ENCODE results near the gene MAPRE2.
A peak's percentile ranks its signal among the peaks of the same experiment; 100 is the strongest.

The MAPRE2 gene

DNA sequence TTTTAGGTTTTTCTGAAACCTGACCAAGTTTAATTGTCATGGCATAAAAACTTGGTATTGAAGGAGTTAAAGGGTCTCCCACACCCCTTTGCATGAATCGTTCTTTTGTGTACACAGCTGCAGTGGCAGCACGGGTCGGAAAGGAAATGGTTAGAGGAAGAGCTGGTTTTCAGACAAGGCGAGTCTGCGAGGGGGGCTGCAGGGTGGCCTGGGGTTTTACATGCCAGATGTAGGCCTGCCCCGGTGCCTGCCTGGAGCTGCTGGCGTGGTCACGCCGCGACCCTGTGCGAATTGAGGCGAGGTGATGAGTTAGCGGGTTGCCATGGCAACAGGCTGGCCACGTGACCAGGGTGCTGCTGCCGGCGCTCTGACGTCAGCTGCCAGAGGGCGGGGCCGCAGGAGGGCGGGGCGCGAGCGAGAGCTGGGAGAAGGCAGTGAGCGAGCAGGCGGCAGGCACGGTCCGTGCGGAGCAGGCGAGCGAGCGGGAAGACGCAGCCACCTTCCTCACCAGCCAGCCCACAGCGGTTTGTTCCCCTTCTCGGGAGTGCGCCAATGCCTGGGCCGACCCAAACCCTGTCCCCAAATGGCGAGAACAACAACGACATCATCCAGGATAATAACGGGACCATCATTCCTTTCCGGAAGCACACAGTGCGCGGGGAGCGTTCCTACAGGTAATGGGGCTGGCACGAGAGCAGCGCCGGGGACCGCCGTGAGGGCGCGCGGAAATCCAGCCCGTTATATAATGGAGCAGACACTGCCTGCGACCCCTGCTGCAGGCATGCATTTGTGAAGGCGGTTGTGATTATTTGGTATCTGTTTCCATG is at the start of gene MAPRE2:
TSS of gene MAPRE2 (plus strand) at position 426 of the 827 bp plus-strand sequence. CDS start at position 553, 127 bp downstream.
- peak; percentile 99 for DNase-seq (ENCODE audit: low read depth)

DNA sequence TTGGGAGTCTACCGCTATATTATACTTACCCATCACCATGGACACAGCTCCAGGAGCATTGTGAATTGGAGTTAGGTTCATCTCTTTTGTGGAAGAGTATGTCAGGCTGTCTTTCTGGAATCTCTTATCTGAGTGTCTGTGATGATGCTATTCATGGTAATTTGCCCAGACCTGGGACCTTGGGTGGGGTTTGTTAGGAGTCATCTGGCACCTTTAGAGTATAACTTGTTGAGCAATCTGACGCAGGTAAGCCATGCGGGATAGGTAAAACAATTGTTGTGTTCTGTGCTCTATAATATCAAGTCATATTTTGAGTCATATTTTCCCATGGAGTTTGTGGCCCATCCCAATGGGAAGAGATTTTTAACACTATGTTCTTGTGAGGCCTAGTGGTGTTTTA is 49.7 kb upstream of the MAPRE2 start:
- DNase-seq (ENCODE audit: low read depth): no peak

DNA sequence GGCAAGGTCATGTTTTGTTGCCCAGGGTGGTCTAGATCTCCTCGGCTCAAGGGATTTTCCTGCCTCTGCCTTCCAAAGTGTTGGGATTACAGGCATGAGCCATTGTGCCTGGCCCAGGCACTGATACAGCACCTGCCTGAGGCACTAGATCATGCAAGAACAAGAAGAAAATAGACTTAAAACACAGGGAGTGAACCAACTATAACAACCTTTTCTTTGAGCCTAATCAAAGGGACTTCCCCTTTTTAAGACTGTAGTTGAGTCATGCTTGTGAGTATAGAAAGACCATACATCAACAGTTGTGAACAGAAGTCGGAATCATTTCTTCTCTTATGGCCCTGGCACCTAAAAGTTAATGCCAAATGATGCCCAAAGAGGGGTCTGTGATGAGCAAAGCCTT is 47.9 kb upstream of the MAPRE2 start:
- DNase-seq (ENCODE audit: low read depth): no peak

DNA sequence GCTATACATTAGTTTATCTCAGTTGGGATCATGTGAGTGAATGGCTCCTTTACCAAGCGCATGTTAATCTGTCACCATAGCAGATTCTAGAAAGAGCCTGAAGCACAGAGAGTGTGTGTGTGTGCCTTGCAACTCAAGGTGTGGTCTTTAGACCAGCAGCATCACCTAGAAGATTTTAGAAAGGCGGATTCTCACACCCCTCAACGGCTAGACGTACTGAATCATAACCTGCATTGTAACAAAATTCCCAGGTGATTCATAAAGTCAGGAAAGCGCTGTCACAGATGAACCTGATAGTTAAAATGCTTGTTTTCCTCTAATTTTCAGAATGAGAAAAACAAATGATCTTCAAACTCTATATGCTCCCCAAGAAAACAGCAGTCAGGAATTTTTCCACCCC is 45.5 kb upstream of the MAPRE2 start:
- no peak for DNase-seq (ENCODE audit: low read depth)

DNA sequence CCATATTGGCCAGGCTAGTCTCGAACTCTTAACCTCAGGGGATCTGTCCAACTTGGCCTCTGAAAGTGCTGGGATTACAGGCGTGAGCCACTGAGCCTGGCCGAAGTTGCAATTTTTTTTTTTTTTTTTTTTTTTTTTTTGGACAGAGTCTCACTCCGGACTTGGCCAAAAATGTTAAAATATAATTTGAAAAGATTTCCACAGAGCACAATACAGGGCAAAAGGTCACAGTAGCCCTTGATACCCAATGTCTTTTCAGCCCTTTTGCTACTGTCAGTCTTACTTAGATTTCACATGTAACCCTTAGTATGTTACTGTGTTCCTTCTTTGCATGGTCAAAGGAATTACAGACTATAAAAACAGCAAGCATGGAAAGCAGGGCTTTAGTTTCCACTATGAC is 42.6 kb upstream of the MAPRE2 start:
- no peak for DNase-seq (ENCODE audit: low read depth)

DNA sequence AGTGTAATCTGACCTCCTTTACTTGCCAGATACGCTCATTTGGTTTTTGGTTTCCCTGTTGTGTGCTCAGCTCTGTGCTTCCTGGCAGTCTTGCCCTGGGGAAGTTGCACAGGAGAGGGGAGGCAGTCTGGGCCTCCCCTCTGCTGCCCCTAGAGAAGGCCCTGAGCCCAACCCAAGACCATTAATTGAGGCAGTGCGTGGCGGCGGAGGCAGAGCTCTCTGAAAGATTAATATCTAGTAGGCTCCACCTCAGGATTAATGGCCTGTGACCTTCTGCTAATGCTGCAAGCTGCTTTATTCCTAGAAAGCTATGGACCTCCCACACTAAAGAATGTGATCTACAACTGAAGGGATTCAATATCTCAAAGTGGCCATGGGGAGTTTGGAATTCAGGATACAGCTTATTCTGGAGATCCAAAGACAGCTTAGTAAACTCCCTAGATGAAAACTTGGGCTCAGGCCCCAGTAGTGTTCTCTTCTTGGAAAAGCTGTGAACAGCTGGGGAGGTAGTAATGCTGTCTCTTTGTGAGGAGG is 41.4 kb upstream of the MAPRE2 start:
- no peak for DNase-seq (ENCODE audit: low read depth)

DNA sequence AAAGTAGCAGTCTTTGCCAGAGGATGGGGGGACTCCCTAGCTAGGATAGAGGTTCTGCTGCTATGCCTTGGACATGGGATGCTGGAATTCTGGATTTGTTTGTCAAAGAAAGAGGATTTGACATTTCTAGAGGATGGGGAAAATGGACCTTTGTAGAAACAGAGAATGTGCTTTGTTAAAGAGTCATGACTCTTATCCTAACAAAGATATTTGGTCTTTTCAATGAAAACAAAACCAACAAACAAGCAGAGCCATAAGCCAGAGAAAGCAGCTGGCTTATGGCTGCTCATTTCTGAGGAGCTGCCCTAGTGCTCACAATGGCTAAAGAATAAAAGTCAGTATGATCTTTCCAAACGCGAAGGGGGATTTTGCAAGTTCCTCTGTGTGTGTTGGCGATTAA is 40.8 kb upstream of the MAPRE2 start:
- DNase-seq (ENCODE audit: low read depth): no peak

DNA sequence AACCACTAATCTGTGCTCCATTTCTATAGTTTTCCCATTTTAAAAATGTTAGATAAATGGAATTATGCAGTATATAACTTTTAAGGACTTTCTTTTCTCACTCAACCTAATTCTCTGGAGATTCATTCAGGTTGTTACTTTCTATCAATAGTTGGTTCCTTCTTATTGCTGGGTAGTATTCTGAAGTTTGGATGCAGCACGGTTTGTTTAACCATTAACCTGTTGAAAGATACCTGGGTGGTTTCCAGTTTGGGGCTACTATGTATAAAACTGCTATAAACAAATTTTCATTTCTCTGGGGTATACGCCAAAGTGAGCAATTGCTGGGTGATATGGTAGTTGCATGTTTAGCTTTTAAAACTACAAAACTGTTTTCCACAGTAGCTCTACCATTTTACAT is 39.1 kb upstream of the MAPRE2 start:
- no peak for DNase-seq (ENCODE audit: low read depth)

DNA sequence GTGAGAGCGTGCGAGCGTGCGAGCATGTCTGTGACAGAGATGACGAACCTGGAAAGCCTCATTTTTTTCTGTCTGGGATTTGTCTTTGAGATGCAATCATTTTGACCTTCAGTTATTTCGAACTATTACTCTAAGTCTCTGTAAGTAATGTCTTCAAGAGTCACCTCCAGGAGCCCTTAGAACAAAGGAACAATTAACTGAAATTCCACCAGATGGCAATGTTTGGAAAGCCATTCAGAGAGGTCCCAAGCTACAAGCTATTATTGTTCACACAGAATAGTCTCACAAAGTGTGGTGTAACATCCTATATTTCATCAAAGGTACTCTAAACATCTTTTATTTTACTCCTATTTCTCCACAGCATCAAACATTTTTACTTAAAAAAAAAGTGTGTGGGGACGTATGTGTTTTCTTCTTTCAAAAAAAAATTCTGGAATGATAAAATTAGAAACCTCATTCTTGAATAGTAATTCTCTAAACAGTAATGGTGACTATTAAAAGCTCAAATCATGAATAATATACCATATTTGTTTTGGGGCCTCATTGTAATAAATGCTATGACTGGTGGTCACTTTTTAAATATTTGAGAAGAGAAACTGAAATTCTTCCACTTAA is 35.1 kb upstream of the MAPRE2 start:
- no peak for DNase-seq (ENCODE audit: low read depth)

DNA sequence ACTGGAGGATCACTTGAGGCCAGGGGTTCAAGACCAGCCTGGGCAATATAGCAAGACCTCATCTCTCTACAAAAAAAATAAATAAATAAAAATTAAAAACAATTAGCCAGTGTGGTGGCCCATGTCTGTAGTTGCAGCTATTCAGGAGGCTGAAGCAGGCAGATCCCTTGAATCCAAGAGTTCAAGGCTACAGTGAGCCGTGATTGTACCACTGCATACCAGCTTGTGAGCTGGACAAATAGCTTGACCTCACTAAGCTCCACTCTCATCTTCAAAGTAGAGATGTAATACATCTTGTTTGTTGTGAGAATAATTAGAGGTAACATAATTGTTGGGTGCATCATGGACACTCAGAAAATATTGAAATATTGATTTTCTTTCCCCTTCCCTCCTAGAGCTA is 31.1 kb upstream of the MAPRE2 start:
- DNase-seq (ENCODE audit: low read depth): no peak

DNA sequence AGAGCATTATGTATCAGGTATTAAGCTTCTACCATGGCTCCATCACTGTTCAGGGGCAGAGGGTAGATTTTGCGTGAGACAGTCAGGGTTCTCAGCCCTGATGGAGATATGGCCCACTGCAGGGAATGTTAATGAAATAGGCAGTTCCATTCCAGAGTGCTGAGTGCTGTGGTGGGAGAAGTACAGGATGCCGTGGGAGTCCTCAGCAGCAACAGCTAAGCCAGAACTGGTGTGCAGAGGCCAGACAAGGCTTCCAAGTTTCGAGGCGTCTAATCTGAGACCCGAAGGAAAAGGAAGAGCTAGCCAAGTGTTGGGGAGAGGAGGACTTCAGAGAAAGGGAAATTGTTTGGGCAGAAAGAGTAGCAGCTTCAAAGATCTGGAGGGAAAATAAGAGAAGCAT is 30.2 kb upstream of the MAPRE2 start:
- DNase-seq (ENCODE audit: low read depth): no peak

DNA sequence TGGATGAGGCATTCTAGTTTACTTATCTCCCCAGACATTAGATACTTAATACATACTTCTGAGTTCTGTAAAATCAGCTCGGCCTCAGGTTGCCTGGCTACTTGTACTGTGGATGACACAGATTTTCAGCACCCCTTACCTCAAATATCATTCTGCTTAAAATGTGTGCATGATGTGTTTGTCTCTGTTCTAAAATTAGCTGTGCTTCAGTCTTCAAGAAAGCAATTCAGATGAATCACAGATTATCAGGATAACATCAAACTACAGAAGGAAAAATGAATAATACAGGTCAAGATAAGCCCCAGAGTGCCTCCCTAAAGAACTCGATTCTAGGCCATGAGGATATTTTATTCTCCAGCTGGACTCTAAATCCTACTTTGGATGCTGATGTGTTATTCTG is 21.3 kb upstream of the MAPRE2 start:
- DNase-seq (ENCODE audit: low read depth): no peak

DNA sequence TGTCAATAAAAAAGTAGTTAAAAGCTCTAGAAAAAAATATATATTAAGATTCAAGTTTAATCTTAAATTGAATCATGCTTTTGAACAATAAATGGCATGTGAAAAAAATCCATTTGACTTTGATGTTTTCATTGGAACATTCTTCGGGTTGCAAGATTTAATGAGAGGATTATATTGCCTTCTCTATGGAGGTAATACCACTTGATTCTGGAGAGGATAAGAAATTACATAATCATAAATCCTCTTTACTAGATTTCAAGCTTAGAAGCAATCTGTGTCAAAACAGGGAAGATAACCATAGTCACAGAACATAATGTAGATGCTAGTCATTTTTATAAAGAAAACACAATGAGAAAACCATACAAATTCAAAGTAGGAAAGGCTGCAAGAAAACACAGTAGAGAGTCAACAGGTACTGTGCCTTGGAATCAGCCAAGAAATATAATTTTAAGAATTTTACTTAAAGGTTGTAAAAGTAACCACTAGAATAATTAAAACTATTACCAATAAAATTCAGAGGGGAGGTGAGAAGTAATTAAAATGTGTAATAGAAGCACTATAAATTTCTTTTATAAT is 18.7 kb upstream of the MAPRE2 start:
- no peak for DNase-seq (ENCODE audit: low read depth)

DNA sequence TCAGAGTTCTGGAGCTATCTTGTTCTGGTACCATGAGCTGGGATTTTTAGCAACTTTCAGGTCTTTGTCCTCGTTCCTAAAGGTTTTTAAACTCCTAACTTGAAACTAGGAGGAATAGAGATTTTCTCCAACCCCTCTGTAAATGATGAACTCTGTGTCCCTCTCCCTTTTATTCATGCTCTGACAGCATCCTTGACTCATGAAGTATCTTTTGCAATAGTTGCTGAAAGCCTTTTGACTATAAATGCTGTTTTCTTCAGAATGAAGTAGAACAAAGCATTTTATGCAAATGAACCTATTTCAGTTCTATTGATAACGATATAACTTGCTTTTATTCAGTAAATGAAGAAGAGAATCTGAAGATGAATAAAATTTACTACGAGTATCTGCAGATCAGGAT is 17.0 kb upstream of the MAPRE2 start:
- no peak for DNase-seq (ENCODE audit: low read depth)

DNA sequence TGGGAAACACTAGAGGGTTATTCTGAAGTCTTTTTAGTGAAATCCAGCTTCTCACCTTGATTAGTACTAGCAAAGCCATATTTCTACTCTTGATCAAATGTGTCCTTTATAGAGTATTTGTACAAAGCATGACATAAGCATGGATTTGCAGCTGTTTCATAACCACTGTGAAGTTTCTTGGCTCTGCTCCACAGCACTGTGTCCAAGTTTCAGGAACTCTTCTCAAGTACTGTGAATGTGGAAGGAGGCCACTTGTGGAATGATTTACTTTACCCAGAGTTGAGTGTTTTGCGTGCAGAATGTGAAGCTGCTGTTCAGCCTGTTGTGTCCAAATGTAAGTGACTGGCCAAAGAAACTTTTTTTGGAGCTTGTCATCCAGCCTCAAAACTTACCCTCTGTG is 16.2 kb upstream of the MAPRE2 start:
- DNase-seq (ENCODE audit: low read depth): no peak

DNA sequence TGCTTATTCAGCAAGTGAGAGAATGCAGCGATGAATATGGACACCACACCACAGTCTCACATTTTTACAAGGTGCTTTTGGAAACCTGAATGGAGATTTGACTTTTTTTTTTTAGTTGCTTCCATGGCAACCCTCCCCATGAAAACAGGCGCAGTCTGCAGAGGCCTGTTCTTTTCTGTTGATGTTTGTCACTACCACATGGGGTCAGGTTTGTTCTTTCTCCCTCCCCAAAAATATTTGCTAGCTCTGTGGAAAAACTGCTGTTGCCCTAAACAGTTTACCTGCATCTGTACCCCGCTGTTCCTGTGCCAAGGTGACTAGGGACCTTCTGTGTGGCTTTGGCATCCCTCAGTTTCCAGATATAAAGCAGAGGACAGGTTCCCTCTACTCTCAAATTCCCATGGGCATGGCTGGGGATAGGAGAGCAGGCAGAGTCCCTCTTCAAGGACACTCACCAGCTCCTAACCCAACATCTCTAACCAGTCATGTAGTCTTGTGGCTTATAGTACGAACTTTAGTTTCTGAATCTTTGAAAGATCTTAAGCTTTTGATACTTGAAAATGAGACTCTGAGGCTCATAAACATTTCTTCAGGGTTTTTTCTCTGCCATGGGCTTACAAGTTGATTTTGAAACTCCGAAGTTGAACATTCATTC is 14.7 kb upstream of the MAPRE2 start:
- no peak for DNase-seq (ENCODE audit: low read depth)

DNA sequence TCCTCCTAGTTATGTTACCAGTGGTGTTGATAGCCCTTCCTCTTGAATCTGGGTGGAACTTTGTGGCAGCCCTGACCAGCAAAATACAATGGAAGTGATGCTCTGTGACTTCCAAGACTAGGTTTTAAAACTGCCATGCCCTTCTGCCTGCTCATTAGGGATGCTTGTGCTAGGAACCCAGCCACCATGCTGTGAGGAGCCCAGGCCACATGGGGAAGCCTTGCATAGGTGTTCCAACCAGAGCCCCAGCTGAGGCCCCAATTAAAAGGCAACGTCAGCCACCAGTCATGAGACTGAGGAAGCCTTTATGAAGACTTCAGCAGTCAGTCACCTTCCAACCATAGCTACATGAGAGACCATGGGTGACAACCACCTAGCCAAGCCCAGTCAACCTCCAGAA is 14.0 kb upstream of the MAPRE2 start:
- DNase-seq (ENCODE audit: low read depth): no peak

DNA sequence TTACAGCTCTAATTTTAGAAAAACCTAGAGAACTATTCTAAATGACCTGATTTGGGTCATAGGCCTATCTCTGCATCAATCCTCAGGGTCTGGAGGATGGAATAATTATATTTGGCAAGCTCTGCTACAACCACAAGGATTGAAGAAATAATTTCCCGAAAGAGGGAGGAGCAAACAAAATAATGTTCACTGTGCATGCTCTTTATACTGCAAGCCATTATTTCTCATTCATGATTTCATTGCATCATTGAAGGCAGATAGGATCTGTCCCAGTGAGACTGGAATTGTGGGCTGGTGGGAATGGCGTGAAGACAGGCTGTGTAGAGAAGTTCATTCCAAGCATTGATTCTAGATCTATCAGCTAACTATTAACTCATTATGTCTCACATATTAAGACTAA is 12.7 kb upstream of the MAPRE2 start:
- DNase-seq (ENCODE audit: low read depth): no peak

DNA sequence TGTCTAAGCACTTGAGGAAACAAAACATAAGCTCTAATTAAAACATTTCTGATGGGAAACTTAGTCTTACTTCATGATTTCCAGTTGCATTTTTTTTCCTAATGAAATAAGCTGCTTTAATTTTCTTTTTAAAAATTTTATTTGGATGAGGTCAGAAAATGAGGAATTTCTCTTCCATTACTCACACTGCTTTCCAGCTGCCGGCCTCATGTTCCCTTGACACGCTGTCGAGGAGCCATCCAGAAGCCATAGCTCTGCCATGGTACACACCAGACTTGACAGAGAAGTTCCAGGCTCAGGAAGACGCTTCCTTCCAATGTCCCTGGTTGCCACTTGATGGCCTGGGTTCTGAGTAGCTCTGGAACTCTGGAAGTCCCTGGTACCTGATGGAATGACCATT is 12.1 kb upstream of the MAPRE2 start:
- no peak for DNase-seq (ENCODE audit: low read depth)

DNA sequence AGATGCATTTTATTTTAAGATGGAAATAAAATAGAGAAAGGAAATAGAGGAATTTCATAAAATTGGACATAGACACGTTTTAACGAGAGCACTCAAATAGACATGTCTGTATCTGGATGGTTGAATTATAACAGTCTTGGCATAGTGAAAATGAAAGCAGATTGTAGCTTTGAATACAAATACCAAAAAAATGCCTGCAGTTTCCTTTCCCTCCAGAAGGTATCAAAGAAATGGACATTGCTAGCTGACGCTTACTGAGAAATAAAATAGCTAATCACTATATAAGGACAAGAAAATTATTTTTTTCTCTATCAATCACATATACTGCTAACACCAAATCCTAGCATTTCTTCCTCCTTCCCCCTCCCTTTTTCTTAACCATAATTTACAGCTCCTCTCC is 11.4 kb upstream of the MAPRE2 start:
- DNase-seq (ENCODE audit: low read depth): no peak

DNA sequence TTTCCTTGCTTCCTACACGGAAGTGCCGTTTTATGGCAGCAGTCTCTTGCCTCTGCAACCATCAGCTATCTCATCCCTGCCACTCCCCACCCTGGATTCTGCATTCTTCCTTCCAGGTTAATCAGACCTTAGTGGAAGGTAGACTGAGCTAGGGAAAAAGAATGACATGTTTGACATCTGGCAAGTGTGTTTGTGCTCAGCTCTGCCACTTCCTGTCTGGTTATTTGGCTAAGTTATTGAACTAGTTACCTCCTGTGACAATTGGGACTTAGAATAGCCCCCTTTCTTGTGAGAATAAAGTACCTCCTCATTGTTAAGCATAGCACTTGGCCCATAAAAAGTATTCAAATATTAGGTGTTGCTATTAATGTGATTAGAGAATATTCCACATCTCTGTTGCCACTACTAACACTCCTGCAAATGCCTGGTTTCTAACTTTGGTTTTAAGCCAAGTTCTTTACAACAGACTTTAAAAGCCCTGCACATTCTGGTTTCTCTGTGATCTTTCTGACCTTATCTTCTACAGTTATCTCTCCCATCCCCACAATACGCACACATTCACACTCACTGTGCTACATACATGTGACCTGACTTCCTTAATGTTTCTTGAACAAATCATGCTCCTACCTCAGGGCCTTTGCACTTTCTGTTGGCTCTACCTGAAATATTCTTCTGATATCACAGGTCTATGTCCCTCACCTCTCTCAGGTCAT is 10.8 kb upstream of the MAPRE2 start:
- no peak for DNase-seq (ENCODE audit: low read depth)

DNA sequence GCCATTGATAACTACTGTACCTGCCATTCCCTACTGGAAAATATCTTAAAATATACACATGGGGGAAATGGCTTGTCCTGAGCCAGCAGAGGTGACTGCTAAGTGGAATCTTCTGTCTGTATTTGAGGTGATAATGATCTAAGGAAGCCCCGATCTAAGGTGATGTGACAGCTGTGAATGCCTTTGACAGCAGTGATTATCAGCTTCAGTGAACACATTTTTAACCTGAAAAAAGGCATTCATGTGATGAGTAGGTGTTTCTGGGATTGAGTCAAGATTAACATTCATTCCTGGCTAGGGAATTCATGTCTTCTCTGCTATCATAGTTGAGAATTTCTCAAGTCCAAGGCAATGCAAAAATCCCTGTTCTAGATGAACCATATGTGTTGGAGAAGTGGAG is 9.1 kb upstream of the MAPRE2 start:
- DNase-seq (ENCODE audit: low read depth): no peak

Measured in stimulated activated CD8-positive, alpha-beta memory T cell treated with anti-CD3 and anti-CD28 coated beads, Interleukin-15, amount 100 ng/mL, for 24 hours (primary cell).